Pancreas (tissue), 10 donors: ENCODE measurements around the gene PLA2G15. TPM values are rescaled to one million over a fixed set of nuclear protein-coding genes. Genes with fewer than 3 reads are reported as not detected.
"Not testable (repeated sequence)": the region's sequence is repeated elsewhere in the genome, so short reads cannot be mapped to it uniquely, and the experiment has no call there.

Experiments
- ATAC-seq, 4 donors: fragments of 200-7000 bp; cut with Tn5 transposase; one replicate each; pipeline versions ENCODE4 v1.8.0 to v1.9.1; 2020; ENCODE audit warnings: mild to moderate bottlenecking in 4 of 4, moderate library complexity in 4 of 4
- DNase-seq, 6 donors: peaks; one replicate each; pipeline ENCODE4 v3.0.0-alpha.2; 2020
- FAIRE-seq: peaks from 2 replicates; lab custom pipeline; 2012; peaks lifted over from hg19 to GRCh38; lab: Jason Lieb, UNC
- H3K27ac ChIP-seq, 4 donors: fragments of 200-600 bp; sonication (generic); 1 replicate in 3 of 4; 2 replicates in 1 of 4; pipeline versions ENCODE4 v1.5.0 to v1.8.0; 2020
- H3K27me3 ChIP-seq, 4 donors: fragments of 200-600 bp; one replicate each; pipeline ENCODE4 v1.8.0; 2021
- H3K36me3 ChIP-seq, 3 donors: fragments of 200-600 bp; sonication (generic) in 1 of 3; one replicate each; pipeline versions ENCODE4 v1.5.0 to v1.8.0; 2020 to 2021
- H3K4me1 ChIP-seq, 3 donors: fragments of 200-600 bp; one replicate each; pipeline ENCODE4 v1.8.0; 2021
- H3K4me3 ChIP-seq, 4 donors: fragments of 200-600 bp; sonication (generic) in 2 of 4; one replicate each; pipeline versions ENCODE4 v1.5.0 to v1.8.0; 2020 to 2021
- H3K9me3 ChIP-seq, 4 donors: fragments of 200-600 bp; one replicate each; pipeline ENCODE4 v1.8.0; 2021
- WGBS, 2 donors: extraction: QIAGEN DNeasy Blood & Tissue Kit; methylation state at CpG; one replicate each; pipeline ENCODE4 v1.1.7; 2013; 5-methylcytosine and 5-hydroxymethylcytosine counted together
- intact Hi-C, 3 donors: fragments of 100-400 bp; cut with DNase I; formaldehyde crosslinking; loops; one replicate each; pipeline versions ENCODE4 v1.11.1 to v1.14.2; 2022
- polyA plus RNA-seq, 2 donors: library from polyadenylated mRNA; stranded (reverse); fragments of 200-250 nt; gene quantifications; one replicate each; pipeline ENCODE4 v1.2.3, GENCODE V29; 2013
- total RNA-seq, 6 donors: library from RNA; stranded (reverse); fragmentation: NEBNext Ultra II Directional in 4 of 6; extraction: Animal tissue kit (Norgen Biotek cat#: 25700) in 4 of 6; gene quantifications; one replicate each; pipeline versions ENCODE4 v1.2.1 to v1.2.4, GENCODE V29; 2021 to 2023
- TF ChIP-seq, protein P1 (sequence below), 4 donors: fragments of 200-600 bp; sonication (generic) in 3 of 4; IDR thresholded peaks; one replicate each; pipeline versions ENCODE4 v1.5.0 to v1.8.0; 2021; ENCODE audit warnings: antibody characterized with exemption in 4 of 4
- donor health status: healthy with polysubstance abuse.
- donor health status: DM: no; HTN: no; CAD: no; lungs with moderate emphysema.
- donor health status: DM: no; HTN: no; CAD: no.
- donor health status: control.
- donor health status: control.
- donor health status: Bipolar disorder and iron deficiency.
- donor health status: DM: yes; HTN: yes; CAD: no.
- donor health status: DM: no; HTN: no; CAD: no.
- donor health status: DM: no; HTN: no; CAD: no.
- donor health status: DM: yes; HTN: yes; CAD: no.

PLA2G15 gene
- total and polyA plus RNA-seq, 8 donors: 3.5 to 14.1 (median 5.6) TPM

DNA sequence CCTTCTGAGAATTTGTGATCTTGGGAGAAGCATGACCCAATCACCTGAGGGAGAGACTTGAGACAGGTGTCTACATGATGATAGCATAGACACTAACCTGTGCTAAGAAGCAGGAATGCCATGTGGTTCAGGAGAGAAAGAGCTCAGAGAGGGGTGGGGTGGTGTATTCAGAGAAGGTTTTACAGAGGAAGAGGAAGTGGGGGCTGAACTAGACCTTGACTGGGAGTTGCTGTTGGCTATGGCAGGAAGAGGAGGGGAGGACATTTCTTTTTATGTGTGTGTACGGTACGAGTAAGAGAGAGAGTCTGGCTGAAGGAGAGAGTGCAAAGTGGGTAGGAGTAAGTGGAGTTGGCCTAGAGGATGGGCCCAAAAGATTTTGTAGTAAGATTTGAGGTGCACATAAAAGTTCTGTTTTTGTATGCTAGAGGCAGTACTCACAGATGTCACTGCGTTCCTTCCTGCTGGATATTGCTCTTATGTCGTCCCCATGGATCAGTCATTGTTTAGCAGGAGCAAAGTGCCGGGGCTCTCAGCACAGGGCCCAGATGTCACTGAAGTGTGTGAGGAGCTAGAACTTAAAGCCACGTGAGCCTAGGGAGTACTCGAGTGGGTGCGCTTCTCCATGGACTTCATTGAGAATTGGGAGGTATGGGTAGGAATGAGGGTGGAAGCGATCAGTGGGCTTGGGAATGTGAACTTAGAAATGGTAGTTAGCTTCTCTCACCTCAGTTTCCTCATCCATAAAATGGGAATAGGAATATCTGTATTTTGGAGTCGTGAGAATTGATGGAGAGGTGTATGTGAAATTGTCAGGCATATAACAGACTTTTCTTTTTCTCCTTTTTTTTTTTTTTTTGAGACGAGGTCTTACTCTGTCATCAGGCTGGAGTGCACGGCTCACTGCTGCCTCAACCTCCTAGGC, 41.2 kb downstream of the PLA2G15 start:
- no peaks in the 10 kb centered on the region for H3K36me3 ChIP-seq
- no peaks in the 10 kb centered on the region for H3K4me1 ChIP-seq

DNA sequence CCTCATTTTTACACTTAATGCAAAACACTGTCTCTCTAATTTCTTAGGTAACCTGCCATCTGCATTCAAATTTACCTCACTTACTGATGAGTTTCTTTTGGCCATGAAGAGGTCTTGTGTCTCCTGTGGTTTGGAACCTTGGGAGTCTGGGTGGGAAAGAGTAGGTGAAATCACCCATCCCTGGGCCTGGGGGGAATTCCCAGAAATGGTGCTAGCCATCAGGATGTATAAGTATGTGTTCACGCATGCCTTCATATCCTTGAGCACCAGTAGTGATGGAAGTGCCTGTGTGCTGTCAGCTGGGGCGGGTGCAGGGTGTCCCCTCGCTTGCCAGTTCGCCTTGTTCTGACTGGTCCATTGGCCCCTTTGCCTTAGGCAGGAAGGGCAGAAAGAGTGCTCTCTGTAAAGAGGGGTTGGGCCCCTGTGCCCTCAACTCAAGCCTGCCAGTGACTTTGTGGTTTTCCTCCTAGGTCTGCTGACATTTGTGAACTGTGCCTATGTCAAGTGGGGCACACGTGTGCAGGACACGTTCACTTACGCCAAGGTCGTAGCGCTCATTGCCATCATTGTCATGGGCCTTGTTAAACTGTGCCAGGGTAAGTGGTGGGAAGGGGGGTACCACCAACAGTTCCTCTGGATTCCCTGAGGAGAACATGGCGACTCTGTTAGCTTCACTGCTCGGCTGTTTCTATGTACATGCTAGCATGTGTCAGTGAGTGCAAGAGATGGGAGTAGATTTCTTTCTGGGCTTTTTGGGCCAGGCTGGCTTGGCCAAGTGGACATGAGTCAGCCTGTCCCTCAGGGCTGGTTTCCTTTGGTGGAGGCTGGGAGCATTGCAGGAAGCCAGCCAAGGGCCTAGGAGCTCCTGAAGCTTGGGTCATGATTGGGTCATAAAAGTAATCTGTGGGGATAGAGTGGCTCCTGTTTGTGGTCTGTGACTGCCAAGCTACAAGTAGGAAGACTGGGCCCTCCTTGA, 42.4 kb downstream of the PLA2G15 start:
- Histone ChIP-seq H3K36me3 (no peaks in the 10 kb centered on the region), H3K4me1 (no peaks in the 10 kb centered on the region), H3K27ac (no peak overlapping the region), H3K4me3 (no peak overlapping the region), H3K27me3 (no peaks in the 10 kb centered on the region), H3K9me3 (no peaks in the 10 kb centered on the region)
- WGBS, 2 donors: 88 to 94% methylated on average over 11 of the region's 11 CpGs
- intact Hi-C loops: loop anchor here in 1 of 3 donors (5.0 kb wide), 1 partner anchor 50 kb away; the partner anchor contains the start of gene ESRP2
- DNase-seq (peak in 1 of 6 donors; percentile 27), ATAC-seq (peak in 3 of 4 donors; percentile 13 to 62 (median 61)), FAIRE-seq (no peak)
- TF ChIP-seq, protein P1, sequence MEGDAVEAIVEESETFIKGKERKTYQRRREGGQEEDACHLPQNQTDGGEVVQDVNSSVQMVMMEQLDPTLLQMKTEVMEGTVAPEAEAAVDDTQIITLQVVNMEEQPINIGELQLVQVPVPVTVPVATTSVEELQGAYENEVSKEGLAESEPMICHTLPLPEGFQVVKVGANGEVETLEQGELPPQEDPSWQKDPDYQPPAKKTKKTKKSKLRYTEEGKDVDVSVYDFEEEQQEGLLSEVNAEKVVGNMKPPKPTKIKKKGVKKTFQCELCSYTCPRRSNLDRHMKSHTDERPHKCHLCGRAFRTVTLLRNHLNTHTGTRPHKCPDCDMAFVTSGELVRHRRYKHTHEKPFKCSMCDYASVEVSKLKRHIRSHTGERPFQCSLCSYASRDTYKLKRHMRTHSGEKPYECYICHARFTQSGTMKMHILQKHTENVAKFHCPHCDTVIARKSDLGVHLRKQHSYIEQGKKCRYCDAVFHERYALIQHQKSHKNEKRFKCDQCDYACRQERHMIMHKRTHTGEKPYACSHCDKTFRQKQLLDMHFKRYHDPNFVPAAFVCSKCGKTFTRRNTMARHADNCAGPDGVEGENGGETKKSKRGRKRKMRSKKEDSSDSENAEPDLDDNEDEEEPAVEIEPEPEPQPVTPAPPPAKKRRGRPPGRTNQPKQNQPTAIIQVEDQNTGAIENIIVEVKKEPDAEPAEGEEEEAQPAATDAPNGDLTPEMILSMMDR (IDR thresholded peaks at IDR 0.05): no peak

More for the DNA sequence above, 41.2 kb downstream of the PLA2G15 start:
- ATAC-seq (peak in 1 of 4 donors; percentile 21), FAIRE-seq (no peak), DNase-seq (no peak)
- TF ChIP-seq, protein P1 (IDR thresholded peaks at IDR 0.05): no peak
- intact Hi-C loops: loop anchor here in 1 of 3 donors (5.0 kb wide), 1 partner anchor 49 kb away; the partner anchor contains the start of gene ESRP2
- WGBS, 2 donors: 87 to 91% methylated on average over 12 of the region's 12 CpGs
- H3K9me3 ChIP-seq: no peaks in the 10 kb centered on the region
- no peak overlapping the region for H3K27ac ChIP-seq
- H3K27me3 ChIP-seq: no peaks in the 10 kb centered on the region
- no peak overlapping the region for H3K4me3 ChIP-seq

DNA sequence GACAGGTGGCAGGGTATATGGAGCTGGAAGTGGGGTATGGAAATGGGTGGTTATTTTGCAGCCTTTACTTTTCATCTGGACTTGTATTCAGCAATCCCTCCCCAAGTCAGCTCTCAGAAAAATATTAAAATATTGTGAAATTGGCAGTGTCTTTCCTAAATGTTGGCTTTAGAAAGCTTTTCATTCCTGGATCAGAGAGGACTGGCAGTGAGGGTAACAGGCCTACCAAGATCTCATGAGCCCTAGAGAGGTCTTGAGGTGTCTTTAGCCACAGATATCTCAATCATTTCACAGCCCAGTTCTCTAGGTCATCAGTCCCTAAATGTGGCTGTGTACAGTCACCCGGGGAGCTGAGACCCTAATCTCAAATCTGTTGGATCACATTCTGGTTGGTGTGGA, 43.1 kb downstream of the PLA2G15 start:
- H3K27ac ChIP-seq: no peak overlapping the region
- no peak overlapping the region for H3K4me3 ChIP-seq
- H3K27me3 ChIP-seq: no peaks in the 10 kb centered on the region
- no peaks in the 10 kb centered on the region for H3K4me1 ChIP-seq
- ATAC-seq: no peak
- FAIRE-seq: no peak
- intact Hi-C loops: loop anchor here in 1 of 3 donors (5.0 kb wide), 1 partner anchor 51 kb away; the partner anchor contains the start of gene ESRP2
- no peaks in the 10 kb centered on the region for H3K9me3 ChIP-seq
- H3K36me3 ChIP-seq: no peaks in the 10 kb centered on the region
- 64 to 88% methylated on average over 1 of the region's 1 CpG for WGBS, 2 donors
- TF ChIP-seq, protein P1 (IDR thresholded peaks at IDR 0.05): no peak
- DNase-seq: no peak

DNA sequence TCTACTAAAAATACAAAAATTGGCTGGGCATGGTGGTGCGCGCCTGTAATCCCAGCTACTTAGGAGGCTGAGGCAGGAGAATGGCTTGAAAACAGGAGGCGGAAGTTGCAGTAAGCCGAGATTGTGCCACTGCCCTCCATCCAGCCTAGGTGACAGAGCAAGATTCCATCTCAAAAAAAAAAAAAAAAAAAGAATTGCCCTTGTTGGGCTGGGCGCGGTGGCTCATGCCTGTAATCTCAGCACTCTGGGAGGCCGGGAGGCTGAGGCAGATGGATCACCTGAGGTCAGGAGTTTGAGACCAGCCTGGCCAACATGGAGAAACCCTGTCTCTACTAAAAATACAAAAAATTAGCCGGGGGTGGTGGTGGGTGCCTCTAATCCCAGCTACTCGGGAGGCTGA, 43.6 kb downstream of the PLA2G15 start:
- H3K36me3 ChIP-seq, ATAC-seq, H3K27ac ChIP-seq, H3K9me3 ChIP-seq, H3K4me3 ChIP-seq, FAIRE-seq, DNase-seq, H3K4me1 ChIP-seq, H3K27me3 ChIP-seq: not testable (repeated sequence)
- 83 to 95% methylated on average over 9 of the region's 9 CpGs for WGBS, 2 donors
- intact Hi-C loops: loop anchor here in 1 of 3 donors (5.0 kb wide), 1 partner anchor 51 kb away; the partner anchor contains the start of gene ESRP2

DNA sequence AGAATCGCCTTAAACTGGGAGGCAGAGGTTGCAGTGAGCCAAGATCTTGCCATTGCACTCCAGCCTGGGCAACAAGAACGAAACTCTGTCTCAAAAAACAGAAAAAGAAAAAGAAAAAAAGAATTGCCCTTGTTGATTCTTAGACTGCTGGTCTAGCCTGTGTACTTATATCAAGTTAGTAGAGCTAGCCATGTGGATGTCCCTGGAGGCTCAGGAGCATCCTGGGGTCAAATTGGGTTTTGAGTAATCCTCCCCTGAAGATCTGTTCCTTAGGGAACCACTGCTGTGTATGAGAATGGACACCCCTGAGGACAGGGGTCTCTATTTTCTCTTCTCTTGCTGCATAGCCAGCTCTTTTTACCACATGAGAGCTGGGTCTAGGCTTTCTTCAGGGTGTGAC, 44.0 kb downstream of the PLA2G15 start:
- TF ChIP-seq, protein P1 (IDR thresholded peaks at IDR 0.05): no peak
- Histone ChIP-seq H3K27me3 (no peaks in the 10 kb centered on the region), H3K4me3 (no peak overlapping the region), H3K4me1 (no peaks in the 10 kb centered on the region), H3K27ac (no peak overlapping the region), H3K36me3 (no peaks in the 10 kb centered on the region), H3K9me3 (no peaks in the 10 kb centered on the region)
- intact Hi-C loops: loop anchor here in 1 of 3 donors (5.0 kb wide), 1 partner anchor 52 kb away; the partner anchor contains the start of gene ESRP2
- WGBS, 2 donors: 85 to 93% methylated on average over 2 of the region's 2 CpGs
- DNase-seq (no peak), ATAC-seq (no peak), FAIRE-seq (no peak)
